Fibroblast of lung (primary cell): ENCODE data around the gene MUC21. TPM values are rescaled to one million over a fixed set of nuclear protein-coding genes. Genes with fewer than 3 reads are reported as not detected.

ENCODE experiments used
- DNase-seq, 2 donors: peaks; one replicate each; pipeline versions ENCODE4 v3.0.0 to v3.0.0-alpha.2; 2010; ENCODE audit warnings: low read depth in 2 of 2
- H2AFZ ChIP-seq: 2 replicates; pipeline ENCODE4 v1.5.1; 2012; ENCODE audit warnings: low read length, control low read depth, inconsistent platforms
- H3K27ac ChIP-seq: 2 replicates; pipeline ENCODE4 v1.5.1; 2011; ENCODE audit warnings: low read length, control low read depth; ENCODE audit not compliant: insufficient read depth
- H3K27me3 ChIP-seq: 2 replicates; pipeline ENCODE4 v1.5.1; 2011; ENCODE audit warnings: mild to moderate bottlenecking, low read length; ENCODE audit not compliant: control insufficient read depth, insufficient read depth
- H3K36me3 ChIP-seq: 2 replicates; pipeline ENCODE4 v1.5.1; 2011; ENCODE audit warnings: low read length; ENCODE audit not compliant: control insufficient read depth, insufficient read depth
- H3K4me1 ChIP-seq: 2 replicates; pipeline ENCODE4 v1.5.1; 2011; ENCODE audit warnings: low read length; ENCODE audit not compliant: control insufficient read depth, insufficient read depth; ENCODE audit errors: extremely low read depth
- H3K4me2 ChIP-seq: 2 replicates; pipeline ENCODE4 v1.5.1; 2011; ENCODE audit warnings: low read length, control low read depth; ENCODE audit not compliant: insufficient read depth; ENCODE audit errors: extremely low read depth
- H3K4me3 ChIP-seq, 4 experiments: fragments of 200-600 bp in 1 of 4; sonication (generic) in 1 of 4; replicated peaks in 1 of 4; 2 replicates each; pipeline ENCODE4 v1.5.1; 2011 to 2016; ENCODE audit warnings: low read length in 4 of 4, low read depth in 3 of 4, mild to moderate bottlenecking in 3 of 4, control low read depth in 2 of 4, inconsistent platforms in 1 of 4, mixed read lengths in 1 of 4; ENCODE audit not compliant: insufficient read depth in 1 of 4; ENCODE audit errors: control extremely low read depth in 1 of 4
- H3K79me2 ChIP-seq: 2 replicates; pipeline ENCODE4 v1.5.1; 2012; ENCODE audit warnings: mild to moderate bottlenecking, low read length, inconsistent platforms; ENCODE audit not compliant: control insufficient read depth, insufficient read depth
- H3K9ac ChIP-seq: 2 replicates; pipeline ENCODE4 v1.5.1; 2011; ENCODE audit warnings: mild to moderate bottlenecking, low read length, control low read depth; ENCODE audit not compliant: insufficient read depth
- H3K9me3 ChIP-seq: 2 replicates; pipeline ENCODE4 v1.5.1; 2012; ENCODE audit warnings: low read depth, low read length; ENCODE audit not compliant: control insufficient read depth, insufficient read depth
- H4K20me1 ChIP-seq: 2 replicates; pipeline ENCODE4 v1.5.1; 2011; ENCODE audit warnings: low read length; ENCODE audit not compliant: control insufficient read depth, insufficient read depth; ENCODE audit errors: extremely low read depth
- CTCF ChIP-seq, 2 donors: IDR thresholded peaks in 1 of 2; conservative IDR thresholded peaks in 1 of 2; 1 replicate in 1 of 2; 2 replicates in 1 of 2; pipeline ENCODE4 v1.5.1; 2011 to 2012; ENCODE audit warnings: low read length in 2 of 2, control low read depth in 1 of 2, inconsistent platforms in 1 of 2, low read depth in 1 of 2, mild to moderate bottlenecking in 1 of 2
- EZH2 ChIP-seq: IDR thresholded peaks from 2 replicates; pipeline ENCODE4 v1.5.1; 2012; ENCODE audit warnings: low read length, control low read depth, mild to moderate bottlenecking; ENCODE audit errors: missing control alignments
- polyA plus RNA-seq, 2 donors: library from polyadenylated mRNA; depleted of rRNA in 1 of 2; stranded (reverse) in 1 of 2; unstranded in 1 of 2; fragments of >200 nt; gene quantifications; 2 replicates each; pipeline ENCODE4 v1.2.1, GENCODE V29; 2011 to 2012; ENCODE audit warnings: missing spikeins in 1 of 2
- total RNA-seq: library from RNA; depleted of rRNA; stranded (reverse); fragments of >200 nt; gene quantifications from 2 replicates; pipeline ENCODE4 v1.2.1, GENCODE V29; 2014

Gene MUC21
- total and polyA plus RNA-seq, 2 donors (not counting 1 experiment from before 2014, with no cell fraction given), result not detected

GRCh38 chr6:31031095-31031494 lies 47.6 kb downstream of the MUC21 start:
- no peak for TF ChIP-seq EZH2
- no peak for TF ChIP-seq CTCF (conservative IDR thresholded peaks at IDR 0.05 in 1 of 2, IDR thresholded peaks at IDR 0.05 in 1 of 2; ENCODE audit: low read depth in 1 of 2, low read length in 2 of 2)
- H4K20me1 ChIP-seq, result no peaks in the 10 kb centered on the region
- H3K36me3 ChIP-seq, result no peaks in the 10 kb centered on the region
- H3K27me3 ChIP-seq, result peaks cover 4% of the 10 kb centered on the region
- no peak overlapping the region for H2AFZ ChIP-seq
- no peak overlapping the region for H3K4me2 ChIP-seq
- no peak overlapping the region for H3K9ac ChIP-seq
- H3K4me1 ChIP-seq, result no peaks in the 10 kb centered on the region
- no peak for DNase-seq
- H3K4me3 ChIP-seq, result no peak overlapping the region
- no peak overlapping the region for H3K27ac ChIP-seq
- H3K9me3 ChIP-seq, result no peaks in the 10 kb centered on the region
- H3K79me2 ChIP-seq, result no peaks in the 10 kb centered on the region

- no peaks in the 10 kb centered on the region for H3K4me1 ChIP-seq
- no peaks in the 10 kb centered on the region for H4K20me1 ChIP-seq
- H3K27ac ChIP-seq, result no peak overlapping the region
- no peak overlapping the region for H3K4me2 ChIP-seq
- TF ChIP-seq CTCF (conservative IDR thresholded peaks at IDR 0.05 in 1 of 2, IDR thresholded peaks at IDR 0.05 in 1 of 2; ENCODE audit: low read depth in 1 of 2, low read length in 2 of 2) (no peak), EZH2 (no peak)
- H2AFZ ChIP-seq, result no peak overlapping the region
- H3K9ac ChIP-seq, result no peak overlapping the region
- no peak overlapping the region for H3K4me3 ChIP-seq
- peaks cover 9% of the 10 kb centered on the region for H3K27me3 ChIP-seq
- H3K36me3 ChIP-seq, result no peaks in the 10 kb centered on the region
- H3K9me3 ChIP-seq, result no peaks in the 10 kb centered on the region
- no peaks in the 10 kb centered on the region for H3K79me2 ChIP-seq
- no peak for DNase-seq
Observed at GRCh38 chr6:31033075-31033474, 49.6 kb downstream of the MUC21 start.

- Histone ChIP-seq H3K36me3 (no peaks in the 10 kb centered on the region), H4K20me1 (no peaks in the 10 kb centered on the region), H3K4me1 (no peaks in the 10 kb centered on the region), H3K9ac (no peak overlapping the region), H3K79me2 (no peaks in the 10 kb centered on the region), H3K9me3 (no peaks in the 10 kb centered on the region), H2AFZ (no peak overlapping the region), H3K4me2 (no peak overlapping the region), H3K27ac (no peak overlapping the region), H3K4me3 (no peak overlapping the region), H3K27me3 (peaks cover 12% of the 10 kb centered on the region)
- DNase-seq, result no peak
- TF ChIP-seq EZH2, result no peak
- TF ChIP-seq CTCF (conservative IDR thresholded peaks at IDR 0.05 in 1 of 2, IDR thresholded peaks at IDR 0.05 in 1 of 2; ENCODE audit: low read depth in 1 of 2, low read length in 2 of 2), result no peak
Observed at GRCh38 chr6:31035862-31036497, 52.5 kb downstream of the MUC21 start.
